Stimulated activated CD4-positive, alpha-beta T cell treated with anti-CD3 and anti-CD28 coated beads, Interleukin-1b, Interleukin-23, amount 100 ng/mL, for 48 hours (primary cell): ENCODE results near the gene SMPD3.

ENCODE experiments used
- DNase-seq: peaks from one replicate; pipeline ENCODE4 v3.0.0-alpha.2; 2020

SMPD3 gene

GRCh38 chr16:68401871-68402747 is 46.2 kb downstream of the SMPD3 start:
- peak; percentile 37 for DNase-seq

- DNase-seq: no peak
Observed at GRCh38 chr16:68400924-68401460, 47.3 kb downstream of the SMPD3 start.

DNA sequence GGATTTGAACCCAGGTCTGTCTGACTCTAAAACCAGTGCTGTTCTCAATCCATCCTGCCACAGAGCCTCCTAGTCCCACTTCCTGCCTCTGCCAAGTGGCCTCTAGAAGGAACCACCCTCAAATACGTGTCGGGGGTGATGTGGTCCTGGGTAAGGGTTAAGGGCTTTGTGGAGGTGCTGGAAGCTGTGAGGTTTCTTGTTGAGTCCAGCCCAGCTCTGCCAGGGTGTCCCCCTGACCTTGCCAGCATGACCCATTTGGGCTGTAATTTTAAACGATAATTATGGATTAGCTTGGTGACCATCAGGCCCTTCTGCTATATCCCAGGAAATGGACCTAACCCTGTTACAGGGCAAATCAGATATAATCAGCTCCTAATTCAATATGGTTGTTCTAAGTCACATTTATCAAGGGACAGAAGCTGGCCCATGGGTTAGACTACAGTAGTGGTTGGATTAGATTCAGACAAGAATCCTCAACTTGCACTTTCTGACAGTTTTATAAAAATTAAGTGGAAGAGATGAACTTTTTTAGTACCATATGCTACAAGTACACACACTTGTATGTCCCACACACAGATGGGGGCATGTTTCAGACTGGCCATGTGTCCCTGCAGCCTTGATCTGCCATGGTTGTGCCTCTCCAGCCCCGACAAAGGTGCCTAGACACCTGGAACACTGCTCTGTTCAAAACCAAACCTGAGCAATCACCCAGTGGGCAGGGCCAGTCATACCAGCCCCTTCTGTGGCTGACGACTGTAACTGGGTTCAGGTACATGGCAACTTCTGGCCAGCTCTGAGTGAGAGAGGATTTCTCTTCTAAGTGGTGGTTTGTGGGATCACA is 48.0 kb downstream of the SMPD3 start:
- DNase-seq: peak; percentile 50

- no peak for DNase-seq
Observed at GRCh38 chr16:68399456-68399855, 48.9 kb downstream of the SMPD3 start.

DNA sequence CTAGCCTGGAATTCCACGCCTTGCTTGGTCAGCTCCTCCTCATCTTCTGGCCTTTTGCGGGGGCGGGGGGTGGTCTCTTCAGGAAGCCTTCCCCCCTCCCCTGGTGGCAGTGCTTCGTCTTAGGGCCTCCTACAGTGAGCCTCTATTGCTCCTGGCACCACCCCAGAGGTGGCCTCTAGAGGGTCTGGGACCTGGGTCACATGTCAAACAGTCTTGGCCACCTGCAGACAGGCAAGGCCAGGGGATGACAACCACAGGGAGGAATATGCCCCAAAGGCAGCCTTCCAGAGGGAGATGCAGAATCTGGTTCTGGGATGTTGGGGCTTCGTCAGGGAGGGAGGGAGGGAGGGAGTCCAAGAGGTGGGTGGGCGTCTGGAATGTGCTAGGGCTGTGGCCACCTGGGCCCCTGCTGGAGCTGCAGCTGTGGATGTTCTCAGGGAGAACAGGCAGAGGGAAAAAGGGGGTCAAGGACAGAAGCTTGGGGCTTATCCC is 50.6 kb downstream of the SMPD3 start:
- DNase-seq: no peak

- DNase-seq: peak; percentile 38
Observed at GRCh38 chr16:68396481-68396880, 51.8 kb downstream of the SMPD3 start.

DNA sequence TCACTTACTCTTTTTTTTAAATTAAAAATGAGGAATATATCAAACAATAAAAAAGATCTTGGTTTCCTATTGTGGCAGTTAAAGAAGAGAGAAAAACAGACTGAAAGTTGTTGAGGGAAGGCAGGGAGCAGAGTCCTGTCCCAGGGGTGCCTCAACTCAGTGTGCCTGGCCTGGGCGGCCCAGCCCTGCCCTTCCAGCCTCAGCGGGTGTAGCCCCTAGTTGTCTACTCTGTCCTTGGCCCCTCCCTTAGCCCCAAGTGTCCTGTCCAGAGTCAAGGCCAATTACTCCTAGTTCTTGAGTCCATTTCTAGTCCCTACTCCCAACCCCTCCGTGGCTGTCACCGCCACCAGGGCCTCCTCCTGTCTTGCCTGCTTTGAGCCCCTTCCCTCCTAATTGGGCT is 52.5 kb downstream of the SMPD3 start:
- no peak for DNase-seq

DNA sequence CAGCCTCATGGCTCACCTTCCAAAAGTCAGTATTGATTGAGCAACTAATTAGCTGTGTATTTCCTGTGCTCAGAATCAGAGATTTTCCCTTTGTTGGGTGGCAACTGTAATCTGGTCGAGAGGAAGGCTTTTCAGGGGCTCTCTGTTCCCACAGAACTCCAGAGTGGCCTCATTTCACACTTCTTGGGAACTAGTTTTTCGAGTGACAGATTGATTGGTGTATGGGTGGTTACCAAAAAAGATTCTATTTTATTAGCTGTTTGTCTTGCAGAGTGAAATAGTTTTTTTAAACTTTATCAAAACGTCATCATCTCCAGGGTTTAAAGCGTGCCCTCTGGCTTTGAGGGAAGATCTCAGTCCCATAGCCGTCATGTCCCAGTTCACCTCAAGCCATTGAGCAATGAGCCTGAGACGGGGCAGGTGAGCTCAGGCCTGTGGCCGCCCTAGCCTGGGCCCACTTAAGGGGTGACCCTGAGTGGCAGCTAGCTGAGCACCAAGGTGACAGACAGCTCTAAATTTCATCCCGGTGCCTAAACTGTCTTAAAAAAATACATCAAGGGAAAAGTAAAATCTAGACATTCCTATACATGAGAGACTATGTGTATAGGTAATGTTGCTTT is 53.0 kb downstream of the SMPD3 start:
- no peak for DNase-seq

DNA sequence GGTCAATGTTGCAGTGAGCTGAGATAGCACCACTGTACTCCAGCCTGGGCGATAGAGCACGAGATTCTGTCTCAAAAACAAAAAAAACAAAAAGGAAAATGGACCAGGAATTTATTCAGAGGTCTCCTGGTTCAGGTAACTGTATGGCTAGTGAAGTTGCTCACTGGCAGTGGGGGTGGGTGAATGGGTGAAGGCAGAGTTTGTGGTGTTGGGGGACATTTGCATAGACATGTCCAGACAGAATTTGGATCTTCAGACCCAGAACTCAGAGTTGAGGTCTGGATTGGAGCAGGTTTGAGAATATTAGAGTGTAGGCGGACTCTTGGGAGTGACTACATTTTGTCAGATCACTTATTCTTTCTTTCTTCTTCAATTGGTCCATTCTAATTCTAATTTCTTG is 55.0 kb downstream of the SMPD3 start:
- DNase-seq: no peak

DNA sequence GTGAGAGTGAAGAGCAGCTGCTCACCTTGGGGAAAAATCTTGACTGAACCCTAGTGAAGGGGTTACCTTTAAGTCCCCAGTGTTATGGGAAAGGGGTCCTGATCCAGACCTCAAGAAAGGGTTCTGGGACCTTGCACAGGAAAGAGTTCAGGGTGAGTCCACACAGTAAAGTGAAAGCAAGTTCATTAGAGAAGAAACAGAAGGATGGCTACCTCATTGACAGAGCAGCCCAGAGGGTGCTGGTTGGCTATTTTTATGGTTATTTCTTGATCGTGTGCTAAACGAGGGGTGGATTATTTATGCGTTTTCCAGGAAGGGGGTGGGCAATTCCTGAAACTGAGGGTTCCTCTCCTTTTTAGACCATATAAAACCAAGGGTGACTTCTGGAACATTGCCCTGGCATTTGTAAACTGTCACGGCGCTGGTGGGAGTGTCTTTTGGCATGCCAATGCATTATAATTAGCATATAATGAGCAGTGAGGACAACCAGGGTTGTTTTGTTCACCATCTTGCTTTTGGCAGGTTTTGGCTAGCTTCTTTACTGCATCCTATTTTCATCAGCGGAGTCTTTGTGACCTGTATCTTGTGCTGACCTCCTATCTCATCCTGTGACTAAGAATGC is 58.4 kb downstream of the SMPD3 start:
- DNase-seq: no peak

GRCh38 chr16:68389006-68389405 is 59.3 kb downstream of the SMPD3 start:
- DNase-seq: no peak

DNA sequence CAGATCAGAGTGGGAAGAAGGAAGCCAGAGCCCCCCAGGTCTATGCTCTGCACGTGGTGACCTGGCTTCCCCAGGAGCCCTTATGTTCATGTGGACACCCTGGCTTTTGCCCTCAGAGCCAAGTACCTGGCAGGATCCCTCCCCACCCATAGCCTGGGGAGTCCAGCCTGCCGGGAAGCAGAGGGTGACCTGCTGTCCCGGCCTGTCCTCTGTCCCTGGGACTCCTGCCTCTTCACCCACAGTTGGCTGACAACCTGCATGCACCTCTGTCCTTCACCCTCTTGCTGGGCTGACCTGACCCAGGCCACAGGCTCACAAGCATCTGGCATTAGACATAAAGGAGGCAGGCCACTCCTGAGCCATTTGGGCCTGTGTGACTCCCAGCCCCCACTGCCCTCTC is 60.2 kb downstream of the SMPD3 start:
- DNase-seq: no peak

DNA sequence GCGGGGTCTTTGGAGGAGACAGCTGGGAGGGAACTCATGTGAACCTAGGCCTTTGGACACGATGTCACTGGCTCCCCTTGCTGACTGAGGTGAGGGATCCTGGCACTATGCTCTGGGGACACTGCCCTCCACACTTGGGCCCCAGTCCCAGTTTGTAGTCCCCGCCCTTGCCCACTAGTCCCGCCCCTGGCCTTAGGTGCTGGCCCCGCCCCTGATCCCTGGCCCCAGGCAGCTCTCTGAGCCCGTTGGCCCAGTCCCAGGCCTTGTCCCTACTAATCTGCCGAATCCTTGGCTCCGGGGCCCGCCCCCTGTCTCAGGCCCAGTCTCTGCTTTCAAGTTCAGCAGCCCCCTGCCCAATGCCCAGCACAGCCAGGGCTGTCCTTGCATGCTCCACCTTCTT is 61.0 kb downstream of the SMPD3 start:
- no peak for DNase-seq

- DNase-seq: no peak
Observed at GRCh38 chr16:68386628-68387027, 61.7 kb downstream of the SMPD3 start.

DNA sequence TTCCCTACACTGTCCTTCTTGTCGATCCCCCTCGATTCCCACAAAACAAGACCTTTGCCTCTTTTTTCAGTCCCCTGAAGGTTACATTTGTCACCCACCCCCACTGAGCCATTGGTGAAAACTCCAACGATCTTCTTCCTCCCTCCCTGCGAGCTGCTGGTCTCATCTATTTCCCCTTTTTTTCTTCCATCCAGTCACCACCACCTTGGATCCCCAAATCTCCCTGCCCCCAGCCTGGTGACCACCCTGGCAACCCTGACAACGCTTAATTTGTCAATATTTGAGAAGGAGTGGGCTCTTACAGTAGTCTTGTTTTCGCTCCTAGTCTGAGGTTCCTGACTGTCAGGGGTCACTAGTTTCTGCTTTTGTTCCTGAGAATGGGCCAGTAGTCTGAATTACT is 62.9 kb downstream of the SMPD3 start:
- DNase-seq: no peak

DNA sequence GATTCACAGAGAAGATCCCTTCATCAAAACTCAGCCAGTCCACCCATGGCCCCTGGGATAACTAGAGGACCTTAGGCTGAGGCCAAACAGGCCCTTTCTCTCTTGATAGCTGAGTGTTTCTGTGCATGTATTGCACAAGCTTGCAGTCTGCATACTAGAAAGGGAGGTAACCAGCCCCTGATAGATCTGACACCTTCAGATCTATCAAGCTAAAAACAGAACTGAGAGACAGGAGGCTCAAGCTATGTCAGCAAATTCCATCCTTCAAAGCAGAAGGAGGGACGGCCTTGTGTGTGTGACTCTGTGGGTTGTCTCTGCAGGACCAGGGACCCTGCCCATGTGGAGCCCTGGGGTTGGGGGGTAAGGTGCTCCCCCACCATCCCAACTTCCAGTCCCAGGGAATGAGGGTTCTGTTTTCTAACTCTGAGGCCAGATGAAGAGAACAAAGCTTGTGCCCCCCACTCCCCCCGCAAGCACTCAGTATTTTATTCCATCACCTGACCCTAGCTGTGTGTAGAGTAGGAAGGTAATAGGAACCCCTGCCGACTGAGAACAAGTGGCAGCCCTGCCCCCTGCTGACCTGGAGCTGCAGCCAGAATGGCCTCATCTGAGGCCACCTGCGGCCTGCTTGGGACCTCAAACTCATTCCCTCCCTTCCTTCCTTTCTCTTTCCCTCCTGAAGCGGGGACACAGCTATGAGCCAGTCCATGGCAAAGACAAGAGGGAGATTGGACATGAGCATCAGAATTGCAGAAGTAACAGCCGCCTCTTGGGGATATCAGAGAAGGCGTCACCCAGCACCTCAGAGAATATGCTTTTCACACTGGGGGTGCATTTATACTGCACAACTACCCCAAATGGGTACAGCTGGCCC is 63.8 kb downstream of the SMPD3 start:
- no peak for DNase-seq

DNA sequence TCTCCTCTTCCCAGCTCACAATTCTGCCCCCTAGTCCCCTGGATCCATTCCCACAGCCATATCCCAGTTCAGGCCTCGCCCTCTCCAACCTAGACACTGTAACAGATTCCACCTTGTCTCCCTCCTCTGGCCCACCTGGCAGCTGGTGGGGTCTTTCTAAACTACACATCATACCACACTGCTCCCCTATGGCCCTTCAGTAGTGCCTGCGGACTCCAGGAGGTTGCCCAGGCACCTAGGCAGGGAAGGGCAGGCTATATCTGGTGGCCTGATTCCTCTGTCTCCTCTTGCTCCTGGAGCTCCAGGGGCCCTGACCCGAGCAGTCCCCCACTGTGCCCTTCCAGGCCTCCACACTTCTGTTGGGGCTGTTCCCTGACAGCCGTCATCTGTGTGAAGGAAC is 64.5 kb downstream of the SMPD3 start:
- no peak for DNase-seq

DNA sequence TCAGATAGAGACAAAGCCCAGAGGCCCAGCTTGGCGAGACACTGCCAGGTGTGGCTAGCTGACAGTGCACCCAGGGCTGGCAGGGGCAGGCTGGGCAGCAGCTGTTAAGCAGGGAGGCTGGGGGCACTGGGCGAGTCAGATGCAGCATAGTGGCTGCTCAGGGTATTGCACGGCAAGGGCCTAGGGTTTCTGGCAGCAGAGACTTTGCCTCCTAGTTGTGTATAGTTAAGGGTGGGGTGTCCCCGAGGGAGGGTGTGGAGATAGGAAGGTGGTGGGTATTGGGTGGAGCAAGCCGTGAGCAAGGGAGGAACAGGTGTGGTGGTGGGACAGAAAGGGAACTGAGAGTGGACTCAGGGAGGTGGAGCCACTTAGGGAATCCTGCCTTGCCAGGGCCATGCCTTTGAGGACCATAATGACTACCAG is 66.0 kb downstream of the SMPD3 start:
- peak; percentile 35 for DNase-seq

DNA sequence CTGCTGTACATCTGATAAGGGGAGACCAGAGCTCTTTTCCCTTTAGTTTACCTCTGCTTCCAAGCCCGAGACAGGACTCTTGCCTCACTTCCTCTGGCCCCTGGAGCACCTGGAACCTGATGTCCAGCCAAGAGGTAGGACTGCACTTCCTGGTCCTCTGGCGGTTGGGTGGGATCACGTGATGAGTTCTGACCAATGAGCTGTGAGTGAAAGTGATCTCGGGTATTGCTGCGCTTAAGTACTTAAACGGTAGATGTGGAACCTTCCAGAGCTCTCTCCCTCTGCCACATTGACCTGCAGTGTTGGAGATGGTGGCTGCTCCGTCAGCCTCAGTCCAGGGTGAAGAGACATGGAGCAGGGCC is 67.0 kb downstream of the SMPD3 start:
- DNase-seq: no peak

GRCh38 chr16:68380676-68381362 is 67.5 kb downstream of the SMPD3 start:
- DNase-seq: no peak

GRCh38 chr16:68380348-68380670 is 68.0 kb downstream of the SMPD3 start:
- no peak for DNase-seq
